OCI-LY1 (cell line): ENCODE measurements around the gene ZSCAN20.

Source experiments
- EZH2 ChIP-seq: fragments of 200-600 bp; sonication (generic), shearing (Covaris generic); IDR thresholded peaks from 2 replicates; pipeline ENCODE4 v1.8.0; 2017; ENCODE audit warnings: borderline replicate concordance, mixed run types, mild to moderate bottlenecking, antibody characterized with exemption, low read length, moderate library complexity, mixed read lengths
- TF ChIP-seq, protein P1 (sequence below): fragments of 200-600 bp; sonication (generic), shearing (Covaris generic); IDR thresholded peaks from 2 replicates; pipeline ENCODE4 v1.5.1; 2017; ENCODE audit warnings: mild to moderate bottlenecking, antibody characterized with exemption, low read length, moderate library complexity, mixed read lengths

DNA sequence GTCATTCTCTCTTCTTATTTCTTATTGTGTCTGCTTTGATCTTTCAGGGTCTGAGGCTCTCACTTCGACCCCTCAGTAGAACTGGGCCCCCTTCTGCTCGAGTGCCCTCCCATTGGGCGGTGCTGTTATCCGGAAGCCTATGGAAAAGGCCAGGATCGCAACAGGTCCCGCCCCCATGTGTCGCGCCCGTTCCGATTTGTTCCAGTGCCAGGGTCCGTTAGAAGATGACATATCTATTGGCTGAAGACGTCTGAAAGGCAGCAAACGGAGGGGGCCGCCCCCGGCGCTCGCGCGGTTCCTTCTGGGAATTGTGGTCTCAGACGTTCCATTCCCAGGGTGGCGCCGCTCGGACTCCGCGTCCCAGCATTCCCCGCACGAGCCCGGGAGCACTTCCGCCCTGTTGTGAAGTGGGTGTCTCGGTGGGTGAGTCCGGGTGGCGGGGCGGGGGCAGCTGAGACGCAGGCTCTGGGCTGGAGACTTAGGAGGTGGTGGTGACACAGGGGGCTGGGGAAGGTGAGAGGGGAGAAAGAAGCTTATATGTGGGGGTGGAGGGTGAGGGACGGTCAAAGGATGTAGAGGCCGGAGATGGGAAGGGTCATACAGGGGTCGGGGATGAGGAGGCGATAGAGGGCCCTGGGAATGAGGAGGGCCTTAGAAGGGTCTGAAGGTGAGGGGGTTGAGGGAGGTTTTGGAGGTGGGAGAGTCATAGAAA, at the start of gene ZSCAN20:
- TF ChIP-seq, protein P1, sequence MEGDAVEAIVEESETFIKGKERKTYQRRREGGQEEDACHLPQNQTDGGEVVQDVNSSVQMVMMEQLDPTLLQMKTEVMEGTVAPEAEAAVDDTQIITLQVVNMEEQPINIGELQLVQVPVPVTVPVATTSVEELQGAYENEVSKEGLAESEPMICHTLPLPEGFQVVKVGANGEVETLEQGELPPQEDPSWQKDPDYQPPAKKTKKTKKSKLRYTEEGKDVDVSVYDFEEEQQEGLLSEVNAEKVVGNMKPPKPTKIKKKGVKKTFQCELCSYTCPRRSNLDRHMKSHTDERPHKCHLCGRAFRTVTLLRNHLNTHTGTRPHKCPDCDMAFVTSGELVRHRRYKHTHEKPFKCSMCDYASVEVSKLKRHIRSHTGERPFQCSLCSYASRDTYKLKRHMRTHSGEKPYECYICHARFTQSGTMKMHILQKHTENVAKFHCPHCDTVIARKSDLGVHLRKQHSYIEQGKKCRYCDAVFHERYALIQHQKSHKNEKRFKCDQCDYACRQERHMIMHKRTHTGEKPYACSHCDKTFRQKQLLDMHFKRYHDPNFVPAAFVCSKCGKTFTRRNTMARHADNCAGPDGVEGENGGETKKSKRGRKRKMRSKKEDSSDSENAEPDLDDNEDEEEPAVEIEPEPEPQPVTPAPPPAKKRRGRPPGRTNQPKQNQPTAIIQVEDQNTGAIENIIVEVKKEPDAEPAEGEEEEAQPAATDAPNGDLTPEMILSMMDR, result no peak
- TF ChIP-seq EZH2, result no peak
